SK-N-SH (cell line): ENCODE measurements around the gene ETAA1. TPM values are rescaled to one million over a fixed set of nuclear protein-coding genes. Genes with fewer than 3 reads are reported as not detected.
A peak's percentile ranks its signal among the peaks of the same experiment; 100 is the strongest.

Experiments
- CTCF ChIA-PET: fragments of 300-600, 350-600 bp; formaldehyde crosslinking; extraction: SDS; loops from one replicate; lab custom pipeline; 2021; lab: Yijun Ruan, JAX
- POLR2A ChIA-PET: fragments of 350-600 bp; sonication (Branson Sonifier 250); formaldehyde crosslinking; extraction: SDS; loops from one replicate; lab custom pipeline; 2020; ENCODE audit warnings: antibody characterized with exemption, inconsistent platforms; lab: Yijun Ruan, JAX
- DNase-seq: peaks from one replicate; pipeline ENCODE4 v3.0.0; 2012
- H2AFZ ChIP-seq: fragments of 200-600 bp; sonication (generic); 2 replicates; pipeline ENCODE4 v1.8.1; 2016; ENCODE audit warnings: antibody characterized with exemption, mild to moderate bottlenecking, low read depth
- H3F3A ChIP-seq: fragments of 200-600 bp; sonication (generic); replicated peaks from 2 replicates; pipeline ENCODE3; 2016; ENCODE audit warnings: antibody characterized with exemption, mild to moderate bottlenecking; ENCODE audit not compliant: insufficient read depth
- H3K27ac ChIP-seq, 2 experiments: fragments of 200-500 bp in 1 of 2; fragments of 200-600 bp in 1 of 2; sonication (Bioruptor generic) in 1 of 2; sonication (generic), shearing (Covaris generic) in 1 of 2; 2 replicates each; pipeline versions ENCODE4 v1.5.1 to v1.6.1; 2014 to 2016; ENCODE audit warnings: low read depth in 2 of 2, inconsistent platforms in 1 of 2, low read length in 1 of 2, mild to moderate bottlenecking in 1 of 2, mixed read lengths in 1 of 2
- H3K27me3 ChIP-seq: fragments of 200-600 bp; sonication (generic), shearing (Covaris generic); 2 replicates; pipeline ENCODE4 v1.6.1; 2016; ENCODE audit warnings: mixed run types; ENCODE audit not compliant: insufficient read depth
- H3K36me3 ChIP-seq, 2 experiments: fragments of 200-500 bp in 1 of 2; fragments of 200-600 bp in 1 of 2; sonication (Bioruptor generic) in 1 of 2; sonication (generic) in 1 of 2; replicated peaks in 1 of 2; 2 replicates each; pipeline versions ENCODE3 to v1.5.1; 2014 to 2016; ENCODE audit warnings: low read length in 1 of 2, mild to moderate bottlenecking in 1 of 2; ENCODE audit not compliant: insufficient read depth in 2 of 2, control insufficient read depth in 1 of 2
- H3K4me1 ChIP-seq, 2 experiments: fragments of 200-500 bp in 1 of 2; fragments of 200-600 bp in 1 of 2; sonication (Bioruptor generic) in 1 of 2; sonication (generic), shearing (Covaris generic) in 1 of 2; 2 replicates each; pipeline versions ENCODE4 v1.5.1 to v1.6.1; 2014 to 2016; ENCODE audit warnings: low read depth in 1 of 2, low read length in 1 of 2, mixed run types in 1 of 2; ENCODE audit not compliant: insufficient read depth in 2 of 2, control insufficient read depth in 1 of 2
- H3K4me2 ChIP-seq: fragments of 200-600 bp; sonication (generic), shearing (Covaris generic); 2 replicates; pipeline ENCODE4 v1.6.1; 2017; ENCODE audit warnings: mixed run types
- H3K4me3 ChIP-seq, 2 experiments: fragments of 200-500 bp in 1 of 2; fragments of 200-600 bp in 1 of 2; sonication (Bioruptor generic) in 1 of 2; sonication (generic), shearing (Covaris generic) in 1 of 2; 2 replicates each; pipeline versions ENCODE4 v1.5.1 to v1.8.1; 2014 to 2016; ENCODE audit warnings: low read depth in 2 of 2, inconsistent platforms in 1 of 2, low read length in 1 of 2, mild to moderate bottlenecking in 1 of 2, mixed read lengths in 1 of 2, moderate library complexity in 1 of 2
- H3K79me2 ChIP-seq: fragments of 200-600 bp; sonication (generic); 2 replicates; pipeline ENCODE4 v1.8.1; 2017; ENCODE audit warnings: mild to moderate bottlenecking; ENCODE audit not compliant: insufficient read depth
- H3K9ac ChIP-seq: fragments of 200-600 bp; sonication (generic); 2 replicates; pipeline ENCODE4 v1.6.1; 2017; ENCODE audit warnings: mixed run types
- H3K9me2 ChIP-seq: fragments of 200-600 bp; sonication (generic); 2 replicates; pipeline ENCODE4 v1.6.1; 2017; ENCODE audit warnings: mixed run types
- H3K9me3 ChIP-seq: fragments of 200-600 bp; sonication (generic); 2 replicates; pipeline ENCODE4 v1.6.1; 2017; ENCODE audit warnings: mixed run types, mild to moderate bottlenecking, moderate library complexity
- H4K20me1 ChIP-seq: fragments of 200-600 bp; sonication (generic); 2 replicates; pipeline ENCODE4 v1.6.1; 2017; ENCODE audit warnings: mild to moderate bottlenecking, mixed run types; ENCODE audit not compliant: insufficient read depth
- CHD2 ChIP-seq: fragments of 150-350 bp; IDR thresholded peaks from 2 replicates; pipeline ENCODE4 v1.6.1; 2018; ENCODE audit warnings: low read length; ENCODE audit not compliant: partially characterized antibody
- ELF1 ChIP-seq: IDR thresholded peaks from 2 replicates; pipeline ENCODE4 v1.4.0; 2012
- EZH2phosphoT487 ChIP-seq: fragments of 200-600 bp; sonication (generic); IDR thresholded peaks from 2 replicates; pipeline ENCODE4 v1.6.1; 2017; ENCODE audit warnings: low read depth, mixed run types, mild to moderate bottlenecking, antibody characterized with exemption, moderate library complexity, borderline replicate concordance
- FOSL2 ChIP-seq: IDR thresholded peaks from 2 replicates; pipeline ENCODE4 v1.4.0; 2012; ENCODE audit warnings: low read depth, mild to moderate bottlenecking, moderate library complexity, borderline replicate concordance
- GABPA ChIP-seq: IDR thresholded peaks from 2 replicates; pipeline ENCODE4 v1.4.0; 2012; ENCODE audit warnings: low read depth, mild to moderate bottlenecking
- MEF2A ChIP-seq: IDR thresholded peaks from 2 replicates; pipeline ENCODE4 v1.4.0; 2012; ENCODE audit warnings: low read depth, borderline replicate concordance
- NFIC ChIP-seq: IDR thresholded peaks from 2 replicates; pipeline ENCODE4 v1.4.0; 2012; ENCODE audit warnings: borderline replicate concordance
- NRF1 ChIP-seq: IDR thresholded peaks from 2 replicates; pipeline ENCODE4 v1.6.1; 2012; ENCODE audit warnings: low read depth, mild to moderate bottlenecking, low read length
- RCOR1 ChIP-seq: fragments of 150-350 bp; IDR thresholded peaks from 2 replicates; pipeline ENCODE4 v1.6.1; 2017; ENCODE audit warnings: antibody characterized with exemption, low read length
- SIN3A ChIP-seq: IDR thresholded peaks from 2 replicates; pipeline ENCODE4 v1.6.1; 2012; ENCODE audit warnings: low read depth, mild to moderate bottlenecking, low read length, moderate library complexity, borderline replicate concordance
- WGBS: methylation state at CpG from one replicate; pipeline ENCODE4 v1.1.6; 2017; ENCODE audit warnings: low lambda C conversion rate; 5-methylcytosine and 5-hydroxymethylcytosine counted together
- polyA plus RNA-seq, 3 experiments: library from polyadenylated mRNA; depleted of rRNA; stranded (reverse); fragments of >200 nt; gene quantifications; 2 replicates each; pipeline ENCODE4 v1.2.3, GENCODE V29; 2012
- TF ChIP-seq, protein P1 (sequence below): fragments of 150-350 bp; IDR thresholded peaks from 2 replicates; pipeline ENCODE4 v1.6.1; 2016; ENCODE audit warnings: mild to moderate bottlenecking, low read depth, low read length
- TF ChIP-seq, protein P2 (sequence below): IDR thresholded peaks from 2 replicates; pipeline ENCODE4 v1.6.1; 2012; ENCODE audit warnings: mild to moderate bottlenecking, low read depth, low read length, moderate library complexity
- TF ChIP-seq, protein P3 (sequence below): fragments of 200-600 bp; sonication (generic); IDR thresholded peaks from 2 replicates; pipeline ENCODE4 v1.6.1; 2017; ENCODE audit warnings: antibody characterized with exemption, mild to moderate bottlenecking, moderate library complexity

The ETAA1 gene
- polyA plus RNA-seq, 1 of the 3 experiments (the other 2 are of a cell fraction): 6.8 TPM

- Histone ChIP-seq H3K36me3 (no peaks in the 10 kb centered on the region), H3K4me3 (no peak overlapping the region), H2AFZ (no peak overlapping the region), H3F3A (peaks cover 35% of the 10 kb centered on the region), H3K4me2 (0 out of 2 replicates have a peak overlapping the region, but pooled peaks have one; percentile 3), H3K9me2 (no peaks in the 10 kb centered on the region), H3K27ac (peak overlapping the region in 1 of 2 experiments; percentile 8; a peak in 2 of 4 replicates), H3K9ac (no peak overlapping the region), H3K9me3 (no peaks in the 10 kb centered on the region), H3K79me2 (peaks cover 10% of the 10 kb centered on the region), H3K27me3 (no peaks in the 10 kb centered on the region), H4K20me1 (no peaks in the 10 kb centered on the region), H3K4me1 (peaks cover 15 to 38% of the 10 kb centered on the region in 2 experiments; a peak in 3 of 4 replicates)
- TF ChIP-seq, protein P1, sequence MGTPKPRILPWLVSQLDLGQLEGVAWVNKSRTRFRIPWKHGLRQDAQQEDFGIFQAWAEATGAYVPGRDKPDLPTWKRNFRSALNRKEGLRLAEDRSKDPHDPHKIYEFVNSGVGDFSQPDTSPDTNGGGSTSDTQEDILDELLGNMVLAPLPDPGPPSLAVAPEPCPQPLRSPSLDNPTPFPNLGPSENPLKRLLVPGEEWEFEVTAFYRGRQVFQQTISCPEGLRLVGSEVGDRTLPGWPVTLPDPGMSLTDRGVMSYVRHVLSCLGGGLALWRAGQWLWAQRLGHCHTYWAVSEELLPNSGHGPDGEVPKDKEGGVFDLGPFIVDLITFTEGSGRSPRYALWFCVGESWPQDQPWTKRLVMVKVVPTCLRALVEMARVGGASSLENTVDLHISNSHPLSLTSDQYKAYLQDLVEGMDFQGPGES: no peak
- TF ChIP-seq MEF2A: no peak
- peak; percentile 14; the same call in 1 of the 2 replicates for TF ChIP-seq FOSL2
- no peak for TF ChIP-seq RCOR1
- TF ChIP-seq CHD2: no peak
- TF ChIP-seq SIN3A: no peak
- TF ChIP-seq, protein P2, sequence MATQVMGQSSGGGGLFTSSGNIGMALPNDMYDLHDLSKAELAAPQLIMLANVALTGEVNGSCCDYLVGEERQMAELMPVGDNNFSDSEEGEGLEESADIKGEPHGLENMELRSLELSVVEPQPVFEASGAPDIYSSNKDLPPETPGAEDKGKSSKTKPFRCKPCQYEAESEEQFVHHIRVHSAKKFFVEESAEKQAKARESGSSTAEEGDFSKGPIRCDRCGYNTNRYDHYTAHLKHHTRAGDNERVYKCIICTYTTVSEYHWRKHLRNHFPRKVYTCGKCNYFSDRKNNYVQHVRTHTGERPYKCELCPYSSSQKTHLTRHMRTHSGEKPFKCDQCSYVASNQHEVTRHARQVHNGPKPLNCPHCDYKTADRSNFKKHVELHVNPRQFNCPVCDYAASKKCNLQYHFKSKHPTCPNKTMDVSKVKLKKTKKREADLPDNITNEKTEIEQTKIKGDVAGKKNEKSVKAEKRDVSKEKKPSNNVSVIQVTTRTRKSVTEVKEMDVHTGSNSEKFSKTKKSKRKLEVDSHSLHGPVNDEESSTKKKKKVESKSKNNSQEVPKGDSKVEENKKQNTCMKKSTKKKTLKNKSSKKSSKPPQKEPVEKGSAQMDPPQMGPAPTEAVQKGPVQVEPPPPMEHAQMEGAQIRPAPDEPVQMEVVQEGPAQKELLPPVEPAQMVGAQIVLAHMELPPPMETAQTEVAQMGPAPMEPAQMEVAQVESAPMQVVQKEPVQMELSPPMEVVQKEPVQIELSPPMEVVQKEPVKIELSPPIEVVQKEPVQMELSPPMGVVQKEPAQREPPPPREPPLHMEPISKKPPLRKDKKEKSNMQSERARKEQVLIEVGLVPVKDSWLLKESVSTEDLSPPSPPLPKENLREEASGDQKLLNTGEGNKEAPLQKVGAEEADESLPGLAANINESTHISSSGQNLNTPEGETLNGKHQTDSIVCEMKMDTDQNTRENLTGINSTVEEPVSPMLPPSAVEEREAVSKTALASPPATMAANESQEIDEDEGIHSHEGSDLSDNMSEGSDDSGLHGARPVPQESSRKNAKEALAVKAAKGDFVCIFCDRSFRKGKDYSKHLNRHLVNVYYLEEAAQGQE: no peak
- TF ChIP-seq ELF1: no peak
- no peak for DNase-seq
- ChIA-PET POLR2A (interaction anchor here (1.2 kb wide), 1 partner anchor 362 kb away, joined by 3 read pairs; no protein-coding TSS in a partner anchor), CTCF (no interaction called here)
These were observed 3.9 kb upstream of the ETAA1 start for GRCh38 chr2:67393237-67393636.

- POLR2A ChIA-PET: no interaction called here
- CTCF ChIA-PET: interaction anchor here (0.8 to 1.2 kb wide), 3 partner anchors 9 to 446 kb away, joined by 3 to 4 read pairs (median 3); no protein-coding TSS in a partner anchor
- no peak overlapping the region for H3K4me3 ChIP-seq
- peak overlapping the region; percentile 27; the same call in 1 of the 2 replicates for H2AFZ ChIP-seq
- no peak overlapping the region; the same call in 1 of the 2 replicates for H3K9ac ChIP-seq
- H3K27ac ChIP-seq: peak overlapping the region; percentile 23 to 64; a peak in 3 of 4 replicates
- peaks cover 25% of the 10 kb centered on the region for H3K79me2 ChIP-seq
- WGBS: 58% methylated on average over 3 of the region's 3 CpGs
- no peaks in the 10 kb centered on the region for H3K27me3 ChIP-seq
- H4K20me1 ChIP-seq: no peaks in the 10 kb centered on the region
- peaks cover 0 to 6% of the 10 kb centered on the region in 2 experiments for H3K36me3 ChIP-seq
- H3K4me2 ChIP-seq: no peak overlapping the region
- H3F3A ChIP-seq: peaks cover 28% of the 10 kb centered on the region
- H3K4me1 ChIP-seq: peaks cover 10 to 36% of the 10 kb centered on the region in 2 experiments; a peak in 3 of 4 replicates
- H3K9me2 ChIP-seq: no peaks in the 10 kb centered on the region
- DNase-seq: no peak
- H3K9me3 ChIP-seq: no peaks in the 10 kb centered on the region
- TF ChIP-seq, protein P2: no peak
- TF ChIP-seq NRF1: no peak
- TF ChIP-seq NFIC: 0 out of 2 replicates have a peak, but pooled peaks have one; percentile 11
- no peak for TF ChIP-seq EZH2phosphoT487
- TF ChIP-seq GABPA: no peak
- TF ChIP-seq, protein P3, sequence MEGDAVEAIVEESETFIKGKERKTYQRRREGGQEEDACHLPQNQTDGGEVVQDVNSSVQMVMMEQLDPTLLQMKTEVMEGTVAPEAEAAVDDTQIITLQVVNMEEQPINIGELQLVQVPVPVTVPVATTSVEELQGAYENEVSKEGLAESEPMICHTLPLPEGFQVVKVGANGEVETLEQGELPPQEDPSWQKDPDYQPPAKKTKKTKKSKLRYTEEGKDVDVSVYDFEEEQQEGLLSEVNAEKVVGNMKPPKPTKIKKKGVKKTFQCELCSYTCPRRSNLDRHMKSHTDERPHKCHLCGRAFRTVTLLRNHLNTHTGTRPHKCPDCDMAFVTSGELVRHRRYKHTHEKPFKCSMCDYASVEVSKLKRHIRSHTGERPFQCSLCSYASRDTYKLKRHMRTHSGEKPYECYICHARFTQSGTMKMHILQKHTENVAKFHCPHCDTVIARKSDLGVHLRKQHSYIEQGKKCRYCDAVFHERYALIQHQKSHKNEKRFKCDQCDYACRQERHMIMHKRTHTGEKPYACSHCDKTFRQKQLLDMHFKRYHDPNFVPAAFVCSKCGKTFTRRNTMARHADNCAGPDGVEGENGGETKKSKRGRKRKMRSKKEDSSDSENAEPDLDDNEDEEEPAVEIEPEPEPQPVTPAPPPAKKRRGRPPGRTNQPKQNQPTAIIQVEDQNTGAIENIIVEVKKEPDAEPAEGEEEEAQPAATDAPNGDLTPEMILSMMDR: no peak
These were observed 2.4 kb upstream of the ETAA1 start for GRCh38 chr2:67394734-67395133.
